Measurements from ENCODE around the gene KCTD15.

Gene KCTD15

GRCh38 chr19:33784432-33784831 lies 12.2 kb upstream of the KCTD15 start:
- Histone ChIP-seq H3K79me2 (ENCODE audit: insufficient read depth, low read length) (no peaks in the 10 kb centered on the region), H3K4me3 (ENCODE audit: low read length, poor library complexity, severe bottlenecking) (no peak overlapping the region), H4K20me1 (ENCODE audit: insufficient read depth, low read length, poor library complexity, severe bottlenecking) (no peaks in the 10 kb centered on the region), H3K4me2 (ENCODE audit: low read depth, low read length, poor library complexity, severe bottlenecking) (no peak overlapping the region), H2AFZ (ENCODE audit: low read length) (no peak overlapping the region), H3F3A (ENCODE audit: low read depth) (no peaks in the 10 kb centered on the region), H3K9ac (ENCODE audit: low read depth, low read length, poor library complexity, severe bottlenecking) (no peak overlapping the region), H3K27me3 (ENCODE audit: insufficient read depth, low read length, poor library complexity, severe bottlenecking) (no peaks in the 10 kb centered on the region), H3K4me1 (ENCODE audit: insufficient read depth, low read length, poor library complexity, severe bottlenecking) (no peaks in the 10 kb centered on the region), H3K9me2 (replicated peaks; ENCODE audit: low read depth, low read length) (no peaks in the 10 kb centered on the region), H3K36me3 (ENCODE audit: insufficient read depth, low read length) (no peaks in the 10 kb centered on the region), H3K9me3 (ENCODE audit: insufficient read depth, low read depth, low read length) (no peaks in the 10 kb centered on the region)
- TF ChIP-seq EZH2phosphoT487 (IDR thresholded peaks at IDR 0.05; ENCODE audit: borderline replicate concordance) = no peak

DNA sequence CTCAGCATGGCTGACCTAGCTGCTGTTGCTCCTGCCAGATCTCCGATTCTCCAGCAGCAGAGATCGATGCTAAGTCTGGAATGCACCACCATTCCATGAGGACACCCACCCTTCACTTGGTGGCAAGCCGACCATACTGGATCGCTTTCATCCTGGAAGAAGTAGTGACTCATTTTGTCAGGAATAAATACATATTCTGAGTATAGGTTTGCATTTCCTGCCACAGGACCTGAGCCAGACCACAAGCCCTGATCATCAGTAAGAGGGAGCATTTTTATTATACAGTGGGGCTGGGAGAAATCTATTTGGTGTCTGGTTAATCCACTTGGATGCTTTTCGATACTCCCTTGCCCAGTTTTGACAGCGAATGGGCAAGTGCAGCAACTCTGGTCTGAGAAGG lies 10.9 kb upstream of the KCTD15 start:
- Histone ChIP-seq H3K9ac (ENCODE audit: low read depth, low read length, poor library complexity, severe bottlenecking) (no peak overlapping the region), H4K20me1 (ENCODE audit: insufficient read depth, low read length, poor library complexity, severe bottlenecking) (no peaks in the 10 kb centered on the region), H3F3A (ENCODE audit: low read depth) (no peaks in the 10 kb centered on the region), H3K36me3 (ENCODE audit: insufficient read depth, low read length) (no peaks in the 10 kb centered on the region), H3K4me3 (ENCODE audit: low read length, poor library complexity, severe bottlenecking) (no peak overlapping the region), H3K9me3 (ENCODE audit: insufficient read depth, low read depth, low read length) (no peaks in the 10 kb centered on the region), H3K4me2 (ENCODE audit: low read depth, low read length, poor library complexity, severe bottlenecking) (no peak overlapping the region), H3K27me3 (ENCODE audit: insufficient read depth, low read length, poor library complexity, severe bottlenecking) (no peaks in the 10 kb centered on the region), H3K9me2 (replicated peaks; ENCODE audit: low read depth, low read length) (no peaks in the 10 kb centered on the region), H2AFZ (ENCODE audit: low read length) (no peak overlapping the region), H3K4me1 (ENCODE audit: insufficient read depth, low read length, poor library complexity, severe bottlenecking) (no peaks in the 10 kb centered on the region), H3K79me2 (ENCODE audit: insufficient read depth, low read length) (no peaks in the 10 kb centered on the region)
- TF ChIP-seq CTCF (conservative IDR thresholded peaks at IDR 0.05; ENCODE audit: low read length) = no peak
- TF ChIP-seq EZH2phosphoT487 (IDR thresholded peaks at IDR 0.05; ENCODE audit: borderline replicate concordance) = no peak

GRCh38 chr19:33788676-33789075 lies 8.0 kb upstream of the KCTD15 start:
- Histone ChIP-seq H3K79me2 (ENCODE audit: insufficient read depth, low read length) (no peaks in the 10 kb centered on the region), H3K36me3 (ENCODE audit: insufficient read depth, low read length) (no peaks in the 10 kb centered on the region), H3K9ac (ENCODE audit: low read depth, low read length, poor library complexity, severe bottlenecking) (no peak overlapping the region), H3K4me1 (ENCODE audit: insufficient read depth, low read length, poor library complexity, severe bottlenecking) (no peaks in the 10 kb centered on the region), H3F3A (ENCODE audit: low read depth) (no peaks in the 10 kb centered on the region), H3K27me3 (ENCODE audit: insufficient read depth, low read length, poor library complexity, severe bottlenecking) (no peaks in the 10 kb centered on the region), H3K4me2 (ENCODE audit: low read depth, low read length, poor library complexity, severe bottlenecking) (no peak overlapping the region), H3K4me3 (ENCODE audit: low read length, poor library complexity, severe bottlenecking) (no peak overlapping the region), H4K20me1 (ENCODE audit: insufficient read depth, low read length, poor library complexity, severe bottlenecking) (no peaks in the 10 kb centered on the region), H2AFZ (ENCODE audit: low read length) (no peak overlapping the region), H3K9me2 (replicated peaks; ENCODE audit: low read depth, low read length) (no peaks in the 10 kb centered on the region), H3K9me3 (ENCODE audit: insufficient read depth, low read depth, low read length) (no peaks in the 10 kb centered on the region)
- TF ChIP-seq EZH2phosphoT487 (IDR thresholded peaks at IDR 0.05; ENCODE audit: borderline replicate concordance) = no peak
- no peak for TF ChIP-seq CTCF (conservative IDR thresholded peaks at IDR 0.05; ENCODE audit: low read length)

- Histone ChIP-seq H3K9ac (ENCODE audit: low read depth, low read length, poor library complexity, severe bottlenecking) (no peak overlapping the region), H4K20me1 (ENCODE audit: insufficient read depth, low read length, poor library complexity, severe bottlenecking) (no peaks in the 10 kb centered on the region), H2AFZ (ENCODE audit: low read length) (no peak overlapping the region), H3K9me3 (ENCODE audit: insufficient read depth, low read depth, low read length) (no peaks in the 10 kb centered on the region), H3K4me3 (ENCODE audit: low read length, poor library complexity, severe bottlenecking) (no peak overlapping the region), H3K4me2 (ENCODE audit: low read depth, low read length, poor library complexity, severe bottlenecking) (no peak overlapping the region), H3K79me2 (ENCODE audit: insufficient read depth, low read length) (no peaks in the 10 kb centered on the region), H3K36me3 (ENCODE audit: insufficient read depth, low read length) (no peaks in the 10 kb centered on the region), H3K27me3 (ENCODE audit: insufficient read depth, low read length, poor library complexity, severe bottlenecking) (no peaks in the 10 kb centered on the region), H3K4me1 (ENCODE audit: insufficient read depth, low read length, poor library complexity, severe bottlenecking) (no peaks in the 10 kb centered on the region), H3F3A (ENCODE audit: low read depth) (no peaks in the 10 kb centered on the region), H3K9me2 (replicated peaks; ENCODE audit: low read depth, low read length) (no peaks in the 10 kb centered on the region)
- TF ChIP-seq CTCF (conservative IDR thresholded peaks at IDR 0.05; ENCODE audit: low read length) = no peak
- TF ChIP-seq EZH2phosphoT487 (IDR thresholded peaks at IDR 0.05; ENCODE audit: borderline replicate concordance) = no peak
Measured at GRCh38 chr19:33789344-33789743, 7.3 kb upstream of the KCTD15 start.

All from Loucy (cell line).